CD8-positive, alpha-beta memory T cell (primary cell): ENCODE results near the gene CTSL. TPM values are rescaled to one million over a fixed set of nuclear protein-coding genes. Genes with fewer than 3 reads are reported as not detected.
"Not testable (repeated sequence)": the region's sequence is repeated elsewhere in the genome, so short reads cannot be mapped to it uniquely, and the experiment has no call there.

Experiments
- CTCF ChIA-PET: fragments of 350-600 bp; sonication (Branson Sonifier 250); formaldehyde crosslinking; loops from one replicate; lab custom pipeline; 2021; ENCODE audit warnings: antibody characterized with exemption; lab: Charles Lee
- POLR2A ChIA-PET: fragments of 350-600 bp; sonication (Branson Sonifier 250); formaldehyde crosslinking; loops from one replicate; lab custom pipeline; 2021; ENCODE audit warnings: antibody characterized with exemption; lab: Charles Lee
- DNase-seq, 5 donors: peaks; one replicate each; pipeline versions ENCODE4 v3.0.0 to v3.0.0-alpha.2; 2020 to 2022; ENCODE audit warnings: mixed read lengths in 1 of 5
- H3K27ac ChIP-seq: one replicate; pipeline ENCODE4 v1.7.0; 2013; ENCODE audit warnings: low read depth, mild to moderate bottlenecking, low read length, moderate library complexity
- H3K27me3 ChIP-seq: 2 replicates; pipeline ENCODE4 v1.7.0; 2013; ENCODE audit warnings: low read length, mild to moderate bottlenecking; ENCODE audit not compliant: insufficient read depth, poor library complexity, severe bottlenecking
- H3K36me3 ChIP-seq: 2 replicates; pipeline ENCODE4 v1.7.0; 2013; ENCODE audit warnings: mild to moderate bottlenecking, low read length, moderate library complexity; ENCODE audit not compliant: insufficient read depth
- H3K4me1 ChIP-seq: 2 replicates; pipeline ENCODE4 v1.7.0; 2013; ENCODE audit warnings: mild to moderate bottlenecking, low read length, moderate library complexity; ENCODE audit not compliant: insufficient read depth
- H3K4me3 ChIP-seq: 2 replicates; pipeline ENCODE4 v1.7.0; 2013; ENCODE audit warnings: mild to moderate bottlenecking, low read length
- H3K9me3 ChIP-seq: 2 replicates; pipeline ENCODE4 v1.7.0; 2013; ENCODE audit warnings: mild to moderate bottlenecking, low read length
- H3K27ac Mint-ChIP-seq, 8 donors: one replicate each; pipeline ENCODE4 v1.8.0; 2020 to 2021; ENCODE audit warnings: mixed read lengths in 8 of 8, mild to moderate bottlenecking in 6 of 8, inconsistent platforms in 3 of 8, moderate library complexity in 3 of 8
- H3K27me3 Mint-ChIP-seq, 2 donors: one replicate each; pipeline ENCODE4 v1.8.0; 2020 to 2021; ENCODE audit warnings: mixed read lengths in 2 of 2, mild to moderate bottlenecking in 1 of 2, moderate library complexity in 1 of 2
- H3K36me3 Mint-ChIP-seq, 3 donors: one replicate each; pipeline ENCODE4 v1.8.0; 2020 to 2021; ENCODE audit warnings: mixed read lengths in 3 of 3, inconsistent platforms in 1 of 3, mild to moderate bottlenecking in 1 of 3
- H3K4me1 Mint-ChIP-seq, 3 donors: one replicate each; pipeline ENCODE4 v1.8.0; 2020 to 2021; ENCODE audit warnings: mixed read lengths in 3 of 3, inconsistent platforms in 1 of 3, mild to moderate bottlenecking in 1 of 3
- H3K4me3 Mint-ChIP-seq, 7 donors: one replicate each; pipeline ENCODE4 v1.8.0; 2020 to 2021; ENCODE audit warnings: mixed read lengths in 7 of 7, mild to moderate bottlenecking in 6 of 7, moderate library complexity in 4 of 7, inconsistent platforms in 2 of 7
- H3K9me3 Mint-ChIP-seq, 5 donors: one replicate each; pipeline ENCODE4 v1.8.0; 2020 to 2022; ENCODE audit warnings: mixed read lengths in 5 of 5, mild to moderate bottlenecking in 3 of 5, moderate library complexity in 2 of 5, inconsistent platforms in 1 of 5
- polyA plus RNA-seq: library from polyadenylated mRNA; unstranded; fragments of 300-500 nt; fragmentation: Illumina TruSeq; gene quantifications from one replicate; pipeline ENCODE4 v1.2.3, GENCODE V29; 2021
- total RNA-seq, 2 experiments: library from RNA; stranded (reverse); gene quantifications; one replicate each; pipeline ENCODE4 v1.2.3, GENCODE V29; 2021

CTSL gene
- total and polyA plus RNA-seq, 3 experiments from 2014 or later = 0.82 to 10.7 (median 8.8) TPM

DNA sequence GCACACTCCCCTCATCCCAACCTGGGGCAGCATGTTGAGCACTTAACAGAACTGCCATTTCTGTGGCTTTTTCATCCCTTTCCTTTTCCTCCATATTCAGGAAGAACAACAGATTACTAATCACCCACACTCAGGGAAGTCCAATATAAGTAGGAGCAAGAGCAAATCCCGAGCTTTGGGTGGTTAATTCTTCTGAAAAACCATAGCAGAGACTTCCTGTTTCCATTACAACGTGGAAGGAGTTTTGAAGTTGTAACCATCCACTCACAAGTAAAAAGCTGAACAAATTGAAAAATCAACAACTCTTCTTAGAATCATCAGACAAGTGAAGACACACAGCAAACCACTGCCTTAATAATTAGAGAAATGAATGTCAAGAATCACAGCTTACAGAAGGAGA lies 8.2 kb downstream of the CTSL start:
- CTCF ChIA-PET = no interaction called here
- Histone ChIP-seq H3K4me1 (peaks cover 2% of the 10 kb centered on the region), H3K27ac (no peak overlapping the region)

DNA sequence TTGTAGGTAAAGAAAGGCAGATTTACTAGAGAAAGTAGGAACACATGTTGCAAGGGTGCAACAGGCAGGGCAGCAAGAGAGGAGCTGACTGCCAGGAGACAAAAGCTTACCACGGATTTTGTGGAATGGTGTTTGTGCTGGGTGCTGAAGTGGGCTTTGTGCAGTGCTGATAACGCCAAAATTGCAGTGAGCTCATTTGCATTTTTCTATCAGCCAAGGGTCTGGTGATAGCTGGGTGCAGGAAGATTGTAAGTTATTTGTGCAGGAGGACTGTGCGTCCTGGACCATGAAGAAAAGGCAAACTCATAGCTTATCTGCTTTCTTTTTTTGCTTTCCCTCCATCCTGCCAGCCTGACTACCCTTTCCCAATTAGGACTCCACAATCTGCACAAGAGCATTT lies 13.6 kb downstream of the CTSL start:
- Mint-ChIP-seq H3K4me1 (no peaks in the 10 kb centered on the region), H3K9me3 (peaks cover 0 to 10% (median 6%) of the 10 kb centered on the region in 5 donors), H3K27ac (no peak overlapping the region), H3K36me3 (no peaks in the 10 kb centered on the region), H3K27me3 (peaks cover 11% of the 10 kb centered on the region in 2 donors), H3K4me3 (no peak overlapping the region)
- no peaks in the 10 kb centered on the region for H3K4me1 ChIP-seq
- no peak overlapping the region for H3K4me3 ChIP-seq
- POLR2A ChIA-PET = no interaction called here
- CTCF ChIA-PET = no interaction called here
- no peak for DNase-seq
- H3K36me3 ChIP-seq = no peaks in the 10 kb centered on the region
- no peaks in the 10 kb centered on the region for H3K9me3 ChIP-seq
- no peaks in the 10 kb centered on the region for H3K27me3 ChIP-seq
- no peak overlapping the region for H3K27ac ChIP-seq

More for the DNA sequence above, 8.2 kb downstream of the CTSL start:
- no peaks in the 10 kb centered on the region for H3K36me3 ChIP-seq
- no peak overlapping the region for H3K4me3 ChIP-seq
- H3K27me3 ChIP-seq = no peaks in the 10 kb centered on the region
- H3K27ac Mint-ChIP-seq = no peak overlapping the region
- H3K9me3 ChIP-seq = no peaks in the 10 kb centered on the region
- no peak for DNase-seq
- H3K36me3 Mint-ChIP-seq = no peaks in the 10 kb centered on the region
- H3K27me3 Mint-ChIP-seq = peaks cover 17 to 28% of the 10 kb centered on the region in 2 donors
- H3K4me3 Mint-ChIP-seq = no peak overlapping the region
- POLR2A ChIA-PET = no interaction called here
- peaks cover 0 to 4% (median 0%) of the 10 kb centered on the region in 5 donors for H3K9me3 Mint-ChIP-seq
- no peaks in the 10 kb centered on the region for H3K4me1 Mint-ChIP-seq

DNA sequence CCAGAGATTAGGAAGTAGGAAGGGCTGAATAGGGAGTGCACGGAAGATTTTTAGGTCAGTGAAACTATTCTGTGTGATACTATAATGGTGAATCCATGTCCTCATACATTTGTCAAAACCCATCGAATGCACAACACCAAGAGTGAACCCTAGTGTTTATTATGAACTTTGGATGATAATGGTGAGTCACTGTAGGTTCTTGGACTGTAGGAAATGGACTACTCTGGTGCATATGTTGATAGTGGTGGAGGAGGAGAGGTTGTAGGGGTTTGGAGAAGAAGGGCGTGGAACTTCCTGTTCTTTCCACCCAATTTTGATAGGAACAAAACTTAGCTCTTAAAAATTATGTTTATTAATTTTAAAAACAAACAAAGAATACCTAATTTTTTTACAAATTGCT lies 14.3 kb downstream of the CTSL start:
- Histone ChIP-seq H3K9me3 (no peaks in the 10 kb centered on the region), H3K36me3 (no peaks in the 10 kb centered on the region), H3K4me3 (no peak overlapping the region), H3K27ac (no peak overlapping the region), H3K4me1 (no peaks in the 10 kb centered on the region), H3K27me3 (no peaks in the 10 kb centered on the region)
- H3K4me1 Mint-ChIP-seq = no peaks in the 10 kb centered on the region
- H3K4me3 Mint-ChIP-seq = no peak overlapping the region
- no peak overlapping the region for H3K27ac Mint-ChIP-seq
- POLR2A ChIA-PET = no interaction called here
- H3K27me3 Mint-ChIP-seq = peaks cover 9 to 10% of the 10 kb centered on the region in 2 donors
- no peaks in the 10 kb centered on the region for H3K36me3 Mint-ChIP-seq
- CTCF ChIA-PET = no interaction called here
- no peak for DNase-seq
- peaks cover 0 to 10% (median 6%) of the 10 kb centered on the region in 5 donors for H3K9me3 Mint-ChIP-seq

DNA sequence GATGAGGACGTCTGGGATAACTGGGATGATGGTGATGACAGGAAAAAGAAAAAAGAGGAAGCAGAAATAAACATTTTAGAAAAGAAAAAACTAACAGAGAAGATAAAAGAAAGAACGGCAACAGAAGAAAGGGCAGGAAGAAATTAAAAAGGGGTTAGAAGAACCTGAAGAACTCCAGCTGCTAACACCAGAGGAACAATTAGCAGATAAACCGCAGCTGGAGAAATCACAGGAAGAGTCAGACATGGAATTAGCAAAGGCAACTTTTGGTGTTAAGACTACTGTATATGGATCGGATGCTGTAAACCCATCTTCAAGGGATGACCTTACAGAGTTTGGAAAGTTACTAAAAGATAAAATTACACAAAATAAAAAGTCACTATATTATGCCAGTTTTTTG lies 15.4 kb downstream of the CTSL start:
- Histone ChIP-seq H3K4me1 (no peaks in the 10 kb centered on the region), H3K9me3 (no peaks in the 10 kb centered on the region), H3K27ac (no peak overlapping the region), H3K4me3 (no peak overlapping the region), H3K27me3 (no peaks in the 10 kb centered on the region), H3K36me3 (no peaks in the 10 kb centered on the region)
- DNase-seq = no peak
- no peak overlapping the region for H3K4me3 Mint-ChIP-seq
- POLR2A ChIA-PET = no interaction called here
- H3K36me3 Mint-ChIP-seq = no peaks in the 10 kb centered on the region
- CTCF ChIA-PET = no interaction called here
- no peaks in the 10 kb centered on the region for H3K4me1 Mint-ChIP-seq
- peaks cover 6% of the 10 kb centered on the region in 2 donors for H3K27me3 Mint-ChIP-seq
- H3K9me3 Mint-ChIP-seq = peaks cover 0 to 10% (median 6%) of the 10 kb centered on the region in 5 donors
- H3K27ac Mint-ChIP-seq = no peak overlapping the region

DNA sequence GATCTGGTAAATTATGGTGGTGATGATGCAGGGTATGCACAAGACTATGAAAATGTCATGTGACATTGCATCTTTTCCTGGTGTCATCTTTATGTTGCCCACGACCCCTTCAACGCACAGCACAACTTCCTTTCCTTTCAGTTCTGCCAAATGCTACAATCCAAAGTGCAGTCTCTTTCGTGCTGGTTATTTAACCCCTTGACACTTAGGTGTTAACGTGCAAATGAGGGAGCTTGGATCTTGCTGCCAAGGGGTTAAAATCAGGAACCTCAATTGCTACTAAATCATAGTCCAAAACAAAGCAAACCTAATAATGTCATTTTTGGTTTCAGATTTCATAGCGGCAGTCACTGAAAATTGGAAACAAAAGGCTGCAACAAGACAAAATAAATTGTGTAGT lies 16.0 kb downstream of the CTSL start:
- CTCF ChIA-PET = no interaction called here
- Mint-ChIP-seq H3K4me1 (no peaks in the 10 kb centered on the region), H3K36me3 (no peaks in the 10 kb centered on the region), H3K27ac (no peak overlapping the region), H3K27me3 (peaks cover 5 to 7% of the 10 kb centered on the region in 2 donors), H3K9me3 (peaks cover 0 to 10% (median 6%) of the 10 kb centered on the region in 5 donors), H3K4me3 (no peak overlapping the region)
- Histone ChIP-seq H3K4me1 (no peaks in the 10 kb centered on the region), H3K36me3 (no peaks in the 10 kb centered on the region), H3K9me3 (no peaks in the 10 kb centered on the region), H3K27ac (no peak overlapping the region), H3K4me3 (no peak overlapping the region), H3K27me3 (no peaks in the 10 kb centered on the region)
- POLR2A ChIA-PET = no interaction called here
- no peak for DNase-seq

DNA sequence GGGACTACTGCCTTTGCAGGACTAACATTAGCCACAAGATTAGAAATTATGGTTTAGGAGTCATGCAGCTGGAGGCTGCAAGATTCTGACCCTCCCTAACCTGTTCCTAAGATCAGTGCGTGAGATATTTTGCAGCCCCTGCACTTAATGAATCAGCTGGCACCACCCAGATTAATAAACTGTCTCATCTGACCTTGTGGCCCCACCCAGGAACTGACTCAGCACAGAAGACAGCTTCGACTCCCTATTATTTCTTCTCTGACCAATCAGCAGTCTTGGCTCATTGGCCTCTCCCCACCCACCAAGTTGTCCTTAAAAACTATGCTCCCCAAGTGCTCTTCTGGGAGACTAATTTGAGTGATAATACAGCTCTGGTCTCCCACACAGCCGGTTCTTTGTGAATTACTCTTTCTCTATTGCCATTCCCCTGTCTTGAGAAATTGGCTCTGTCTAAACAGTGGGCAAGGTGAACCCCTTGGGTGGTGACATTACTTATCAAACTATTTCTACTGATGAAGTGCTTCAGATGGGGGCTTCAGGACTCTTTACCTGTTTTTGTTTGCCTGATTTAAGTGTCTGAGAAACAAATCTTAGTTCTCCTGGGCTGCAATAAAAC lies 17.0 kb downstream of the CTSL start:
- Histone ChIP-seq H3K27me3 (no peaks in the 10 kb centered on the region), H3K9me3 (no peaks in the 10 kb centered on the region), H3K4me3 (no peak overlapping the region), H3K36me3 (no peaks in the 10 kb centered on the region), H3K4me1 (no peaks in the 10 kb centered on the region), H3K27ac (no peak overlapping the region)
- POLR2A ChIA-PET = no interaction called here
- Mint-ChIP-seq H3K27ac (no peak overlapping the region), H3K9me3 (peaks cover 0 to 10% (median 5%) of the 10 kb centered on the region in 5 donors), H3K4me3 (no peak overlapping the region), H3K27me3 (peaks cover 4 to 14% of the 10 kb centered on the region in 2 donors), H3K4me1 (no peaks in the 10 kb centered on the region), H3K36me3 (no peaks in the 10 kb centered on the region)
- DNase-seq = no peak
- CTCF ChIA-PET = no interaction called here

DNA sequence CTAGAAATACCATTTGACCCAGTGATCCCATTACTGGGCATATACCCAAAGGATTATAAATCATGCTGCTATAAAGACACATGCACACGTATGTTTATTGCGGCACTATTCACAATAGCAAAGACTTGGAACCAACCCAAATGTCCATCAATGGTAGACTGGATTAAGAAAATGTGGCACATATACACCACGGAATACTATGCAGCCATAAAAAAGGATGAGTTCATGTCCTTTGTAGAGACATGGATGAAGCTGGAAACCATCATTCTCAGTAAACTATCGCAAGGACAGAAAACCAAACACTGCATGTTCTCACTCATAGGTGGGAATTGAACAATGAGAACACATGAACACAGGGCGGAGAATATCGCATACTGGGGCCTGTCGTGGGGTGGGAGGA lies 18.3 kb downstream of the CTSL start:
- H3K9me3 ChIP-seq, H3K27ac ChIP-seq, DNase-seq, H3K36me3 Mint-ChIP-seq, H3K4me3 Mint-ChIP-seq, H3K4me1 ChIP-seq, POLR2A ChIA-PET, H3K4me1 Mint-ChIP-seq, H3K4me3 ChIP-seq, H3K36me3 ChIP-seq, H3K27me3 ChIP-seq, H3K9me3 Mint-ChIP-seq, CTCF ChIA-PET: not testable (repeated sequence)
- Mint-ChIP-seq H3K27me3 (peaks cover 1 to 20% of the 10 kb centered on the region in 2 donors), H3K27ac (peak overlapping the region in 1 of 8 donors; percentile 48)

DNA sequence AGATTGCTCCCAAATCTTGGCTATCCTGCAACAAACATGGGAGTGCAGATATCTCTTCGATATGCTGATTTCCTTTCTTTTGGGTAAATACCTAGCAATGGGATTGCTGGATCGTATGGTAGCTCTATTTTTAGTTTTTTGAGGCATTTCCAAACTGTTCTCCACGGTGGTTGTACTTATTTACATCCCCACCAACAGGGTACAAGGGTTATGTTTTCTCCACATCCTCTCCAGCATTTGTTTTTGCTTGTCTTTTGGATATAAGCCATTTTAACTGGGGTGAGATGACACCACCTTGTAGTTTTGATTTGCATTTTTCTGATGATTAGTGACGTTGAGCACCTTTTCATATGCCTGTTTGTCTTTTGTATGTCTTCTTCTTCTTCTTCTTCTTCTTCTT lies 20.3 kb downstream of the CTSL start:
- no peaks in the 10 kb centered on the region for H3K36me3 ChIP-seq
- H3K27me3 ChIP-seq = no peaks in the 10 kb centered on the region
- H3K27ac ChIP-seq = no peak overlapping the region
- CTCF ChIA-PET = no interaction called here
- POLR2A ChIA-PET = no interaction called here
- no peaks in the 10 kb centered on the region for H3K4me1 Mint-ChIP-seq
- no peak overlapping the region for H3K4me3 Mint-ChIP-seq
- no peaks in the 10 kb centered on the region for H3K36me3 Mint-ChIP-seq
- peaks cover 1 to 22% of the 10 kb centered on the region in 2 donors for H3K27me3 Mint-ChIP-seq
- H3K9me3 Mint-ChIP-seq = peaks cover 2 to 10% (median 4%) of the 10 kb centered on the region in 5 donors
- H3K9me3 ChIP-seq = no peaks in the 10 kb centered on the region
- no peak for DNase-seq
- no peaks in the 10 kb centered on the region for H3K4me1 ChIP-seq
- no peak overlapping the region for H3K27ac Mint-ChIP-seq
- H3K4me3 ChIP-seq = no peak overlapping the region
